Fibroblast of lung (primary cell): ENCODE data around the gene DGAT2.

Source experiments
- EZH2 ChIP-seq: IDR thresholded peaks from 2 replicates; pipeline ENCODE4 v1.5.1; 2012; ENCODE audit warnings: low read length, control low read depth, mild to moderate bottlenecking; ENCODE audit errors: missing control alignments
- TF ChIP-seq, protein P1 (sequence below), 2 donors: IDR thresholded peaks in 1 of 2; conservative IDR thresholded peaks in 1 of 2; 1 replicate in 1 of 2; 2 replicates in 1 of 2; pipeline ENCODE4 v1.5.1; 2011 to 2012; ENCODE audit warnings: low read length in 2 of 2, control low read depth in 1 of 2, inconsistent platforms in 1 of 2, low read depth in 1 of 2, mild to moderate bottlenecking in 1 of 2

DNA sequence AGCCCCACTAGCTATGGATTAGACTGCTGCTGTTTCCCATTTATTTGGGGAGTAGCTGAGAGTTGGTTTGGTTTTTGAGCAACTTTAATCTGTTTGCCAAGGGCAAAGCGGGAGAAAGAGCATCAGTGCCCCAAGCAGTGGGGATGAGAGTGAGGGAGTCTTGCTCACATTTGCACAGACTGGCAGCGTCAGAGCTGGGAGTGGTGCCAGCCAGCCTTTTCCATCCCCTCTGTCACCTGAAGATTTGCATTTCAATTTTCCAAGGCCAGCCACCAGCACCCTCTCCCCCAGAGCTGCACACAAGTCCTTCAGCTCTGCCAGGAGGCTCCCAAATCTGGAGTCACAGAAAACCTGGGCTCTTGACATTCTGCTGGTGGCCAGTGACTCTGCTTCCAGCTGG, 25.4 kb downstream of the DGAT2 start:
- no peak for TF ChIP-seq EZH2
- TF ChIP-seq, protein P1, sequence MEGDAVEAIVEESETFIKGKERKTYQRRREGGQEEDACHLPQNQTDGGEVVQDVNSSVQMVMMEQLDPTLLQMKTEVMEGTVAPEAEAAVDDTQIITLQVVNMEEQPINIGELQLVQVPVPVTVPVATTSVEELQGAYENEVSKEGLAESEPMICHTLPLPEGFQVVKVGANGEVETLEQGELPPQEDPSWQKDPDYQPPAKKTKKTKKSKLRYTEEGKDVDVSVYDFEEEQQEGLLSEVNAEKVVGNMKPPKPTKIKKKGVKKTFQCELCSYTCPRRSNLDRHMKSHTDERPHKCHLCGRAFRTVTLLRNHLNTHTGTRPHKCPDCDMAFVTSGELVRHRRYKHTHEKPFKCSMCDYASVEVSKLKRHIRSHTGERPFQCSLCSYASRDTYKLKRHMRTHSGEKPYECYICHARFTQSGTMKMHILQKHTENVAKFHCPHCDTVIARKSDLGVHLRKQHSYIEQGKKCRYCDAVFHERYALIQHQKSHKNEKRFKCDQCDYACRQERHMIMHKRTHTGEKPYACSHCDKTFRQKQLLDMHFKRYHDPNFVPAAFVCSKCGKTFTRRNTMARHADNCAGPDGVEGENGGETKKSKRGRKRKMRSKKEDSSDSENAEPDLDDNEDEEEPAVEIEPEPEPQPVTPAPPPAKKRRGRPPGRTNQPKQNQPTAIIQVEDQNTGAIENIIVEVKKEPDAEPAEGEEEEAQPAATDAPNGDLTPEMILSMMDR (conservative IDR thresholded peaks at IDR 0.05 in 1 of 2, IDR thresholded peaks at IDR 0.05 in 1 of 2; ENCODE audit: low read depth in 1 of 2, low read length in 2 of 2) = no peak
